GM19043 (cell line): ENCODE data around the gene MT1G.

Experiments used
- ATAC-seq: cut with Tn5 transposase; IDR thresholded peaks from one replicate; pipeline ENCODE4 v1.9.1; 2021; ENCODE audit warnings: low read depth; ENCODE audit not compliant: unreplicated experiment

Gene MT1G

GRCh38 chr16:56640076-56640475 is 27.8 kb downstream of the MT1G start:
- ATAC-seq: no peak

GRCh38 chr16:56639045-56639444 is 28.8 kb downstream of the MT1G start:
- ATAC-seq: no peak

GRCh38 chr16:56637814-56638750 is 29.8 kb downstream of the MT1G start, which contains the start of gene MT1A:
Gene MT1A, plus strand, starts transcription at chr16:56638666. Its CDS starts 73 bp downstream, at chr16:56638739.
- ATAC-seq: no peak

GRCh38 chr16:56636616-56637413 is 31.1 kb downstream of the MT1G start:
- ATAC-seq: no peak

GRCh38 chr16:56635441-56635967 is 32.4 kb downstream of the MT1G start:
- no peak for ATAC-seq

DNA sequence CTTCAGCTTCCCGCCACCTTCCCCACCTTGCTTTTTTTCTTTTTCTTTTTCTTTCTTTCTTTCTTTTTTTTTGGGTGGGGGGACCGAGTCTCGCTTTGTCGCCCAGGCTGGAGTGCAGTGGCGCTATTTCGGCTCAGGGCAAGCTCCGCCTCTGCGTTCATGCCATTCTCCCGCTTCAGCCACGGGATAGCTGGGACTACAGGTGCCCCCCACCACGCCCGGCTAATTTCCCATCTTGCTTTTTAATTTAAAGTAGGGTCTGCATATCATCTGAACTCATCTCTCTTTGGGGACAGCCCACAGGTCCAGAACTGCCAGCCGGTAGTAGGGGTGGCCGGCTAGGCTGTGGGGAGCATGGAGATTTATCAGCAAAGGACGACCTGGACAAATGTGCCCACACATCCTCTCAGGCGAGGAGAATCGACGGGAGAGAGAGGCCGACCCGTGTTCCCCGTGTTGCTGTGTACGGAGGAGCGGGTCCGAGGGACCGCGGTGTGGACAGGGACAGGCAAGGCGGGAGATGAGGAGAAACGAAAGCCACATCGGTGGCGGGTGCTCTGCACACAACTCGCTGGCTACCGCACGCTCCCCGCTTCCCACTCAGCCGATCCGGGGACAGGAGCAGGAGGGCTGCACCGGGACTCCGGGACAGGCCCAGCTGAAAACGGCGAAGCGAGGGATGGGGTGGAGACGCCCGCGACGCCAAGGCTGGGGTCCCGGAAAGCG is 33.0 kb downstream of the MT1G start:
- ATAC-seq: no peak

GRCh38 chr16:56633535-56633934 is 34.3 kb downstream of the MT1G start:
- no peak for ATAC-seq

DNA sequence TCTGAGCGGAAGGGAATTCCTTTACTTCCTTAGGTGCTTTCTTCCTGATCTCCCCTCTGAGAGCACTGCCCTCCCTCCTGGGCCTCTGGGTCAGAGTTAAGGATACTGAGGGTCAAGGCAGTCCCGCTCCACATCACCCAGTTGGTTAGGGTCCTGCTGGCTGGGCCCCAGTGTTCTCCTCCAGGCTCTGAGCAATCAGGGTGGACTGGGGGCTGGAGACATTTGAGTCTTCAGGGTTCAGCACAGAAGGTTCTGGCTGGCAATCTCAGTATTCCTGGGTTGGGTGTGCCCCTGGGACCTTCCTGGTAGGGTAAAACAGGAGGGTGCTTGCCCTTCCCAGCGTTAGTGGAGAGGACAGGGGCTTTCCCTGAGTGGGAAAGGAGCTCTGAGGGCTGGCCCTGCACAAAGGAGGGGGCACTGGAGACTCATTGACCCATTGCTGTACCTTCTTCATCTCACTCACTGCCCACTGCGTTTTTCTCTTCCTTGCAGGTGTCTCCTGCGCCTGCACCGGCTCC is 35.0 kb downstream of the MT1G start:
- ATAC-seq: no peak

DNA sequence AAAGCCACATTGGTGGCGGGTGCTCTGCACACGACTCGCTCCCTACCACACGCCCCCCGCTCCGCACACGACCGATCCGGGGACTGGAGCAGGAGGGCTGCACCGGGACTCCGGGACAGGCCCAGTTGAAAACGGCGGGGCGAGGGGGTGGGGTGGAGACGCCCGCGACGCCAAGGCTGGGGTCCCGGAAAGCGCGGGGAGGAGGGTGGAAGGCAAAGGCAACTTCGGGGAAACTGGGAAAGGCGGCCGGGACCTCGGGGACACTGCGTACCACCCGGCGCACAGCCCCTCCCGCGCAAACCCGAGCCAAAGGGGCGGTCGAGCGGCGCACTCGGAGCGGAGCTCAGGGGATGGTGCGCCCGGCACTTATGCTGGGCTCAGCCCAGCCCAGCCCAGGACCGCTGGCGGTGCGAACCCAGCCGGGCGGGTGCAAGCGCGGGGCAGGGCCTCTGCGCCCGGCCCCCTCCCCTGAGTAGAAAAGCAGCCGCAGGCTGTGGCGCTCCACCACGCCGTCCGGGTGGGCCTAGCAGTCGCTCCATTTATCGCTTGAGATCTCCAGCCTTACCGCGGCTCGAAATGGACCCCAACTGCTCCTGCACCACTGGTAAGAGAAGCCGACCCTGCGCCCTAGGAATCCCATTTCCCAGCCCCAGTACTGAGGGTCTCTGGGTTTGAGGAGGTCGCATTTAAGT is 35.6 kb downstream of the MT1G start, which contains the start of gene MT1M:
MT1M (plus strand) TSS at position 504 of the 692 bp plus-strand sequence; CDS start at position 577, 73 bp downstream.
- no peak for ATAC-seq

GRCh38 chr16:56631832-56632155 is 36.1 kb downstream of the MT1G start:
- no peak for ATAC-seq

- ATAC-seq: no peak
These were observed 36.7 kb downstream of the MT1G start for GRCh38 chr16:56631197-56631596.

DNA sequence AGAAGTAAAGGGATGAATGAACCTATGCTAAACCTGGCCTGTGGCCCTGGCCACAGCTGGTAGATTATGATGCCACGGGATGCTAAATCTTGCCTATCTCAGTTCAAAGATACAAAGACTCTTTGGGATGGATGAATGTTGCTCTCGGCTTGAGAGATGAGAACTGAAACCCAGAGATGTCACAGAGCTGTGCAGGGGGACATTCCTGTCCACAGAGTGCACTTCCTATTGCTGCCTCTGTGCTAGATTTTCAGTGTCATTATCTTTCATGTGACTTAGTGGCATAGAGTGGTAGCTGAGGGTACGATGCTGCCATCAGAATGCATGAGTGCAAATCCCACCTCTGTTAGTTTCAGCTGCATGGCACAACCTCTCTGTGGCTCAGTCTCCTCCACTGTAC is 37.7 kb downstream of the MT1G start:
- ATAC-seq: peak; percentile 81

- no peak for ATAC-seq
These were observed 38.3 kb downstream of the MT1G start for GRCh38 chr16:56629531-56629930.

GRCh38 chr16:56628486-56629350 is 39.1 kb downstream of the MT1G start:
- ATAC-seq: no peak

DNA sequence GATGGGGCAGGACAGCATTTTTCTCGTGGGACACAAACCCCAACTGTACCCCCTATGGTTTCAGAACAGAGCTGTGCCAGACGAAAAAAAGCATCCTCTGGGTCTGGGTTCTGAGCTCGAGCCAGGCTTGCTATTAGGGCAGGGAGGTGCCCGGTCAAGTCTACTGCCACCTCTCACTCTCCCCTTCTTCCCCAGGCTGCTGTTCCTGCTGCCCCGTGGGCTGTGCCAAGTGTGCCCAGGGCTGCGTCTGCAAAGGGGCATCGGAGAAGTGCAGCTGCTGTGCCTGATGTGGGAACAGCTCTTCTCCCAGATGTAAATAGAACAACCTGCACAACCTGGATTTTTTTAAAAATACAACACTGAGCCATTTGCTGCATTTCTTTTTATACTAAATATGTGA is 41.2 kb downstream of the MT1G start:
- no peak for ATAC-seq

DNA sequence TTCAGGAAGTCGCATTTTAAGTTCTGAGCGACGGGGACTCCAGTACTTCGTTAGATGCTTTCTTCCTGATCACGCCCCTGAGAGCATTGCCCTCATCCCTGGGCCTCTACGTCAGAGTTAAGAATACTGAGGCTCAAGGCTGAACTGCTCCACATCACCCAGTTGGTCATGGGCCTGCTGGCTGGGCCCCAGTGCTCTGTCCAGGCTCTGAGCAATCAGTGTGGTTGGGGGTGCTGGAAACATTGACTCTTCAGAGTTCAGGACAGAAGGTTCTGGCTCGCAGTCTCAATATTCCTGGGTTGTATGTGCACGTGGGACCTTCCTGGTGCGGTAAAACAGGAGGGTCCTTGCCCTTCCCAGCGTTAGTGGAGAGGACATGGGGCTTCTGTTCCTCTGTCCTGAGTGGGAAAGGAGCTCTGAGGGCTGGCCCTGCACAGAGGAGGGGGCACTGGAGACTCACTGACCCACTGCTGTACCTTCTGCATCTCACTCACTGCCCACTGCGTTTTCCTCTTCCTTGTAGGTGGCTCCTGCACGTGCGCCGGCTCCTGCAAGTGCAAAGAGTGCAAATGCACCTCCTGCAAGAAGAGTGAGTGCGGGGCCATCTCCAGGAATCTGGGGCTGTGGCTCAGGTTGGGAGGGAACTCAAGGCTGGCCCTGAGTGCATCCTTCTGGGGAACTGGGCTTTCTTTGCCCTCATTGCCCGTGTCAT is 41.8 kb downstream of the MT1G start:
- no peak for ATAC-seq

DNA sequence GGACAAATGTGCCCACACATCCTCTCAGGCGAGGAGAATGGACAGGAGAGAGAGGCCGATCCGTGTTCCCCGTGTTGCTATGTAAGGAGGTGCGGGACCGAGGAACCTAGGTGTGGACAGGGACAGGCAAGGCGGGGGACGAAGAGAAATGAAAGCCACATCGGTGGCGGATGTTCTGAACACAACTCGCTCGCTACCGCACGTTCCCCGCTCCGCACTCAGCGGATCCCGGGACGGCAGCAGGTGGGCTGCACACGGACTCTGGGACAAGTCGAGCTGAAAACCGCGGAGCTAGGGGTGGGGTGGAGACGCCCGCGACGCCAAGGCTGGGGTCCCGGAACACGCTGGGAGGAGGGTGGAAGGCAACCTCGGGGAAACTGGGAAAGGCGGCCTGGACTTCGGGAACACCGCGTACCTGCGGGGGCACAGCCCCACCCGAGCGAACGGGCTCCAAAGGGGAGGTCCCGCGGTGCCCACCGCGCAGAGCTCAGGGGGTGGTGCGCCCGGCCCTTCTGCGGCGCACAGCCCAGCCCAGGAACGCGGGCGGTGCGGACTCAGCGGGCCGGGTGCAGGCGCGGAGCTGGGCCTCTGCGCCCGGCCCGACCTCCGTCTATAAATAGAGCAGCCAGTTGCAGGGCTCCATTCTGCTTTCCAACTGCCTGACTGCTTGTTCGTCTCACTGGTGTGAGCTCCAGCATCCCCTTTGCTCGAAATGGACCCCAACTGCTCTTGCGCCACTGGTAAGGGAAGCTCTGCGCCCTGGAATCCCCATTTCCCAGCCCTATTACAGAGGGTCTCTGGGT is 42.5 kb downstream of the MT1G start, which contains the start of gene MT1E:
MT1E (plus strand) TSS at position 642 of the 803 bp plus-strand sequence; CDS start at position 713, 71 bp downstream.
- ATAC-seq: peak; percentile 45
